Psoas muscle (tissue), 8 donors: ENCODE measurements around the gene UBE2H. TPM values are rescaled to one million over a fixed set of nuclear protein-coding genes. Genes with fewer than 3 reads are reported as not detected.

Source experiments
- ATAC-seq, 4 donors: fragments of 200-7000 bp; cut with Tn5 transposase; one replicate each; pipeline ENCODE4 v1.9.1; 2020; ENCODE audit warnings: moderate library complexity in 3 of 4, mild to moderate bottlenecking in 2 of 4
- DNase-seq, 2 donors: peaks; one replicate each; pipeline ENCODE4 v3.0.0-alpha.2; 2020
- H3K27ac ChIP-seq: fragments of 200-600 bp; one replicate; pipeline ENCODE4 v1.8.0; 2022
- H3K27me3 ChIP-seq, 3 donors: fragments of 200-600 bp in 1 of 3; one replicate each; pipeline versions ENCODE4 v1.6.1 to v1.8.0; 2013 to 2022; ENCODE audit warnings: low read length in 2 of 3, mild to moderate bottlenecking in 2 of 3, moderate library complexity in 1 of 3; ENCODE audit not compliant: insufficient read depth in 3 of 3
- H3K36me3 ChIP-seq, 2 donors: fragments of 200-600 bp in 1 of 2; one replicate each; pipeline versions ENCODE4 v1.6.1 to v1.8.0; 2013 to 2022; ENCODE audit warnings: low read depth in 1 of 2, mild to moderate bottlenecking in 1 of 2, moderate library complexity in 1 of 2; ENCODE audit not compliant: insufficient read depth in 1 of 2
- H3K4me1 ChIP-seq: fragments of 200-600 bp; one replicate; pipeline ENCODE4 v1.8.0; 2022
- H3K4me3 ChIP-seq: fragments of 200-600 bp; one replicate; pipeline ENCODE4 v1.8.0; 2022; ENCODE audit warnings: mild to moderate bottlenecking
- H3K9me3 ChIP-seq: fragments of 200-600 bp; one replicate; pipeline ENCODE4 v1.8.0; 2022
- WGBS, 3 donors: extraction: QIAGEN DNeasy Blood & Tissue Kit; methylation state at CpG; one replicate each; pipeline versions ENCODE4 v1.1.6 to v1.1.7; 2013; 5-methylcytosine and 5-hydroxymethylcytosine counted together
- intact Hi-C, 2 donors: fragments of 100-400 bp; cut with DNase I; formaldehyde crosslinking; loops; one replicate each; pipeline versions ENCODE4 v1.11.0 to v1.14.2; 2022
- polyA plus RNA-seq, 3 donors: library from polyadenylated mRNA; stranded (reverse); fragments of 200-250 nt; gene quantifications; one replicate each; pipeline ENCODE4 v1.2.3, GENCODE V29; 2013
- total RNA-seq, 4 donors: library from RNA; stranded (reverse); fragmentation: NEBNext Ultra II Directional in 2 of 4; extraction: Animal tissue kit (Norgen Biotek cat#: 25700) in 2 of 4; gene quantifications; one replicate each; pipeline versions ENCODE4 v1.2.1 to v1.2.4, GENCODE V29; 2021 to 2023
- TF ChIP-seq, protein P1 (sequence below): fragments of 200-600 bp; IDR thresholded peaks from one replicate; pipeline ENCODE4 v1.8.0; 2022; ENCODE audit warnings: antibody characterized with exemption
- donor health status: healthy with polysubstance abuse.
- donor health status: DM: no; HTN: no; CAD: no; lungs with moderate emphysema.
- donor health status: Bipolar disorder and iron deficiency.
- donor health status: healthy.
- donor health status: DM: yes; HTN: yes; CAD: no.
- donor health status: DM: no; HTN: no; CAD: no.
- donor health status: DM: no; HTN: no; CAD: no.
- donor health status: DM: yes; HTN: yes; CAD: no.

The UBE2H gene
- total and polyA plus RNA-seq, 7 donors: 17.3 to 115 (median 77.3) TPM

- intact Hi-C loops: no loop called here
- DNase-seq: no peak
- 62 to 73% (median 66%) methylated on average over 8 of the region's 8 CpGs for WGBS, 3 donors
- Histone ChIP-seq H3K4me3 (no peak overlapping the region), H3K27ac (no peak overlapping the region), H3K27me3 (no peaks in the 10 kb centered on the region), H3K9me3 (no peaks in the 10 kb centered on the region), H3K36me3 (no peaks in the 10 kb centered on the region), H3K4me1 (peaks cover 9% of the 10 kb centered on the region)
- peak; percentile 53 to 87 (median 72) for ATAC-seq
- TF ChIP-seq, protein P1, sequence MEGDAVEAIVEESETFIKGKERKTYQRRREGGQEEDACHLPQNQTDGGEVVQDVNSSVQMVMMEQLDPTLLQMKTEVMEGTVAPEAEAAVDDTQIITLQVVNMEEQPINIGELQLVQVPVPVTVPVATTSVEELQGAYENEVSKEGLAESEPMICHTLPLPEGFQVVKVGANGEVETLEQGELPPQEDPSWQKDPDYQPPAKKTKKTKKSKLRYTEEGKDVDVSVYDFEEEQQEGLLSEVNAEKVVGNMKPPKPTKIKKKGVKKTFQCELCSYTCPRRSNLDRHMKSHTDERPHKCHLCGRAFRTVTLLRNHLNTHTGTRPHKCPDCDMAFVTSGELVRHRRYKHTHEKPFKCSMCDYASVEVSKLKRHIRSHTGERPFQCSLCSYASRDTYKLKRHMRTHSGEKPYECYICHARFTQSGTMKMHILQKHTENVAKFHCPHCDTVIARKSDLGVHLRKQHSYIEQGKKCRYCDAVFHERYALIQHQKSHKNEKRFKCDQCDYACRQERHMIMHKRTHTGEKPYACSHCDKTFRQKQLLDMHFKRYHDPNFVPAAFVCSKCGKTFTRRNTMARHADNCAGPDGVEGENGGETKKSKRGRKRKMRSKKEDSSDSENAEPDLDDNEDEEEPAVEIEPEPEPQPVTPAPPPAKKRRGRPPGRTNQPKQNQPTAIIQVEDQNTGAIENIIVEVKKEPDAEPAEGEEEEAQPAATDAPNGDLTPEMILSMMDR: no peak
Observed at GRCh38 chr7:129990403-129991192, 37.8 kb upstream of the UBE2H start.

GRCh38 chr7:129989466-129989865, 36.7 kb upstream of the UBE2H start:
- TF ChIP-seq, protein P1: no peak
- Histone ChIP-seq H3K4me3 (no peak overlapping the region), H3K4me1 (peaks cover 9% of the 10 kb centered on the region), H3K36me3 (no peaks in the 10 kb centered on the region), H3K27me3 (no peaks in the 10 kb centered on the region), H3K9me3 (no peaks in the 10 kb centered on the region), H3K27ac (no peak overlapping the region)
- intact Hi-C loops: no loop called here
- DNase-seq: no peak
- 41 to 57% (median 44%) methylated on average over 4 of the region's 4 CpGs for WGBS, 3 donors
- ATAC-seq: no peak

GRCh38 chr7:129986600-129986999, 33.8 kb upstream of the UBE2H start:
- intact Hi-C loops: no loop called here
- Histone ChIP-seq H3K4me3 (no peak overlapping the region), H3K27me3 (no peaks in the 10 kb centered on the region), H3K27ac (no peak overlapping the region), H3K36me3 (no peaks in the 10 kb centered on the region), H3K4me1 (peaks cover 9% of the 10 kb centered on the region), H3K9me3 (no peaks in the 10 kb centered on the region)
- 94 to 95% (median 94%) methylated on average over 9 of the region's 9 CpGs for WGBS, 3 donors
- TF ChIP-seq, protein P1: no peak
- DNase-seq (no peak), ATAC-seq (no peak)

DNA sequence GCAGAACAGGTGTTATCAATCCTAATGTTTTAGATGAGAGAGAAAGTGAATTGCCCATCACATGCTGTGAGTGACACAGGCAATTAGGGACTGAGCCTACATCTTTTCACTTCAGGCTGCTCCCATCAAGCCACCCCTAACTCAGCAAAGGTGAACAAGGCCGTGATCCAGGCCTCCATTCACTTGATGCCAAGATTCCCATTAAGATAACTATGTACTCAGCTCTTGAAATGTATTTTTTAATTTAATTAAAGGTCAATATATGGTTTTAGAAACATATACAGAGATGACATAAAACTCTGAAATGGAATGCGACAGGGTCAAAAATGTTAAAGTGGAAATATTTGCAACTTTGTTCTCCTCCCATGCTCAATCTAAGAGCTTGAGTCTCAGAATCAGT, 27.9 kb upstream of the UBE2H start:
- H3K27ac ChIP-seq: no peak overlapping the region
- TF ChIP-seq, protein P1: no peak
- H3K9me3 ChIP-seq: no peaks in the 10 kb centered on the region
- ATAC-seq: no peak
- no peak for DNase-seq
- H3K27me3 ChIP-seq: no peaks in the 10 kb centered on the region
- intact Hi-C loops: no loop called here
- WGBS, 3 donors: 90 to 92% (median 92%) methylated on average over 2 of the region's 2 CpGs
- no peak overlapping the region for H3K4me3 ChIP-seq
- no peaks in the 10 kb centered on the region for H3K4me1 ChIP-seq
- no peaks in the 10 kb centered on the region for H3K36me3 ChIP-seq

- H3K27ac ChIP-seq: no peak overlapping the region
- no peaks in the 10 kb centered on the region for H3K9me3 ChIP-seq
- WGBS, 3 donors: 78 to 97% (median 89%) methylated on average over 1 of the region's 1 CpG
- H3K27me3 ChIP-seq: no peaks in the 10 kb centered on the region
- intact Hi-C loops: no loop called here
- H3K36me3 ChIP-seq: no peaks in the 10 kb centered on the region
- TF ChIP-seq, protein P1: no peak
- no peak for DNase-seq
- ATAC-seq: no peak
- no peak overlapping the region for H3K4me3 ChIP-seq
- H3K4me1 ChIP-seq: no peaks in the 10 kb centered on the region
Observed at GRCh38 chr7:129975309-129975708, 22.5 kb upstream of the UBE2H start.
